ENCODE results near the gene PPFIA2.

The PPFIA2 gene

DNA sequence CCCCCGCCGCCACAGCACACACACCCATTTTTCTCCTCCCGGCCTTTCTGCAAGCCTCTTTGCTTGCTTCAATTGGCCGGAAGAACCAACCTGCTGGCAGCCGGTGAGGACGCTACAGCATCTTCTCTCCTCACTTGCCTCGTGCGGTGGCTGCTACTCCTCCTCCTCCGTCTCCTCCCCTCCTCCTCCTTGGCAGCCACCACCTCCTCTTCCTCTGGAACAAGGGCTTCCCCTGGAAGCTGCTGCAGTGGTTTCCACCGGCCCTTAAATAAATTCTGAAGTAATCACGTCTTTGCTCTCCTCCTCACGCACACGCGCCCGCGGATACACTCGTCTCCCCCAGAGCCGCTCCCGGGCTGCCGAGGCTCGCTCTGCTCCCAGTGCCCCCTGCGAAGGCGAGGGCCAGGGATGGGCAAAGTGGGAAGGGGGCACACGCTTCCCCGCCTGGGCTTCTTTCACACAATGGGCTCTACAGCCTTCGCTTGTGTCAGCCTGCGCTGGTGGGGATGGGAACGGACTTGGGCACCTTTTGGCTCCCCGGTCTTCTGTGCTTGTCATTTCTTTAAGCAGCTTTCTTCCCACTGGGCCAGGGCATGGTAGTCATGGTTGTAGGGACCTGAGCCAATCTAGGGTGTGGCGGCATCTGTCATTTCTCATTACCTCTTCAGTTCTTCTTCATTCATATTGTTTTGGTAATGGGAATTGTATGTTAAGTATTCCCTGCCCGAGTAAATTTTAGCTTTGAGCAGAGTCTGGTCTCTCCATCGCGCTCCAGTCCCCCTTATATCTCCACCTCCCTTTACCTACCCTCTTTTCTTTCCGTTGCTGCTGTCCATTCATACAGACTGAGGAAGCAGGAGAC, at the start of gene PPFIA2:
PPFIA2 (minus strand) TSS at position 161 of the 862 bp plus-strand sequence.
- DNase-seq = peak; percentile 57 to 59

GRCh38 chr12:81800298-81801148, 41.4 kb upstream of the PPFIA2 start:
- no peak for DNase-seq

DNA sequence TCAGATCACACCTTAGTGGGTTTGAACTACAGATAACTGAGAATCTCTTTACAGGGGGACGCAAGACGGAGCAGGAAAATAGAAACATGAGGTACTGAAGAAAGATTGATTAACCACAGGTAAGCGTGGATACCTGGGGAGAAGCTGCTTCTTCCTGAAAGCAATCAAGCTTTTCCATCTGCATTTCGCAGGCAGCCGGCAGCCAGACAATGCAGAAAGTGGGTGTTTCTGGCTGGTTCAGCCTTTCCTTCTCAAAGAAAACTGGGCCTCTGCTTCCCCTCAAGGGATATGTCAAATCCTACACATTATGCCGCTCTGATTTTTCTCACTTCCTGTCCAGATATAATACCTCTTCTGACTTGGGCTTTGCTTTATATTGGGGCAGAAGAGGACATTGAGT, 39.1 kb upstream of the PPFIA2 start:
- no peak for DNase-seq

GRCh38 chr12:81797100-81797499, 38.0 kb upstream of the PPFIA2 start:
- no peak for DNase-seq

GRCh38 chr12:81792666-81793065, 33.5 kb upstream of the PPFIA2 start:
- no peak for DNase-seq

- no peak for DNase-seq
These were observed 20.1 kb upstream of the PPFIA2 start for GRCh38 chr12:81779216-81779615.

DNA sequence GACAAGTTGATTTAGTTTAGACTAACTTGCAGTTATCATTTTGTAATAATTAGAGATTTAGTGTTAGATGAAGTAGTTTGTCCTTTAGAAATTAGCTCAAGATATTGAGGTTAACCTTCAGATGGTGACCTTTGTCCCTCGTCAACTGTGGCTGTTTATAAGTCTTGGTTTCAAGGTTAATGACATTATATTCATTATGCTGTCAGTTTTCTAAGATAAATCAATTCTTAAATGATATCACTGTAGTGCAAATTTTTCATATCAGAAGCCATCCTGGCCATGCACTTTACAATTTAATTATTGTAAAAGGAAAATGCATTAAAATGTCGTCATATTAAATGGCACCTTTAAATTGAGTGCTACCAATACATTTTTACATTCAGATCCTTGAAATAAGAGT, 19.6 kb upstream of the PPFIA2 start:
- no peak for DNase-seq

- peak; percentile 28 to 59 for DNase-seq
These were observed 545 bp downstream of the PPFIA2 start for GRCh38 chr12:81758421-81759189.

- peak in 1 of 2 donors; percentile 10 for DNase-seq
These were observed 1.3 kb downstream of the PPFIA2 start for GRCh38 chr12:81757731-81758365.

- DNase-seq = no peak
These were observed 29.4 kb downstream of the PPFIA2 start for GRCh38 chr12:81729781-81730180.

GRCh38 chr12:81727391-81727790, 31.8 kb downstream of the PPFIA2 start:
- DNase-seq = no peak

DNA sequence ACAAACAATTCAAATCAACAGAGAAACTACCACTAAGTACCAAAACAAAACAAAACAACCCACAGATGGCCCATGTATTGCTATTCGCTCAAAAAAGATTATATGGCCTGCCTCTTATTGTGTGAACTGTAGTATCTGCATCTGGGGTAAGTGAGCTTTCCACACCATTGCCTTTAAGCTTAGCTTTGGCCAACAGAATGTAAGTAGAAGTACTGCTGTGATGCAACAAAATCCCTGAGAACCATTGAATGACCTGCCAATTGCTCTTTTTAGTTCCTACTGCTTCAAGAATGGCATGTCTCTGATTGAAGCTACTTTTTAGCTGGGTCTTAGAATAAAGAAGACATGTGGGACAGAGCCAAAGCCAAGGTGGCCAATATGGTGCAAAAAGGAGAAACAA, 32.5 kb downstream of the PPFIA2 start:
- no peak for DNase-seq

- DNase-seq = no peak
These were observed 35.8 kb downstream of the PPFIA2 start for GRCh38 chr12:81723361-81723760.

DNA sequence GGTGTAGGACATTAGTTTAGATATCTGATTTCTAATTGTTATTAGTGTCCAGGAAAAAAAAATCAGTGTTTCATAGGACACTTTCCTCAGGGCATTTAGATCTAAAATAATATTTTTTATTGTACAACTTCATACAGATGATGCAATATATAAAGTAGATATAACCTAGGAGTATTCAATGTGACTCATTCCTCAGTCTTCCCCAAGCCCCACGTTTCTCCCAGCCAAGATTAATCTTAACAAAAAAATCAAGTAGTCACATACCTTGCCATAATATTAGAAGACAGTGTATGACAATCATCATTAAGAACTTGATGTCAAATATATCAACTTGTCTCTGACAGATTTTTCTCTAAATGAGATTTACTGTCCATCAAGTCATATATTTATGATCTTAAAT, 37.1 kb downstream of the PPFIA2 start:
- DNase-seq = no peak

GRCh38 chr12:81718616-81719015, 40.5 kb downstream of the PPFIA2 start:
- no peak for DNase-seq

DNA sequence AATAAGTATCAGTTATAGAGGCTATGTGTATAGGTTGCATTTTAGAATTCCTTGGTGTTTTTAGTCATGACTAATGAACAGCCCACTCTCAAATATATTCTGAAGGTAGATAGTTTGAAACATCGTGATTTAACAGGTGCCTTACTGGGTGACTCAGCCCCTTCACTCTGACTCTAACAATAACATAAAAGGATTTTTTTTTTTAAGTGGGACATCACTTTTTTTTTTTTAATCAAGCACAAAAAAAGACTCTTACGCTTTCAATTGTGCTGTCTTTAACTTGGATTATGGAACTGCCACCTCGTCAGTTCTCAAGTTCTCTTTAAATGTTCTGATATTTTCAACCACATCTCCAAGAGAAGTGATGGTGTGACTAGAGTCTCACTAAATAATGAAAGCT, 46.6 kb downstream of the PPFIA2 start:
- no peak for DNase-seq

DNA sequence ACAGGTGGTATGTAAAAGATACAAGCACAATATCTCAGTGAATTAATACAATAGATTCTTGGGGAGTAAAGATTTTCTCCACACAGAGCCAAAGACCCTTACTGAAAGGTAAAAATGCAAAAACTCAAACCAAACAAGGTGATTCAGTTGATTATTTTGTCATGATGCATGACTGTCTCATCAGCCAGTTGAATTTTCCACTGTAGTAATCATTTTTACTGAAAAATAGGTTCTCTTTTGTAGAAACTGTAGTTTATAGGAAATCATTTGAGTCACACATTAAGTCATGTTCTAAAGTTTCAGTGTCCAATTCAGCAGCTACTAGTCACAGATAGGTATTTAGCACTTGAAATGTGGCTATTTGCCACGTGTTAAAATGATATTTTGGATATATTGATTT, 53.6 kb downstream of the PPFIA2 start:
- no peak for DNase-seq

DNA sequence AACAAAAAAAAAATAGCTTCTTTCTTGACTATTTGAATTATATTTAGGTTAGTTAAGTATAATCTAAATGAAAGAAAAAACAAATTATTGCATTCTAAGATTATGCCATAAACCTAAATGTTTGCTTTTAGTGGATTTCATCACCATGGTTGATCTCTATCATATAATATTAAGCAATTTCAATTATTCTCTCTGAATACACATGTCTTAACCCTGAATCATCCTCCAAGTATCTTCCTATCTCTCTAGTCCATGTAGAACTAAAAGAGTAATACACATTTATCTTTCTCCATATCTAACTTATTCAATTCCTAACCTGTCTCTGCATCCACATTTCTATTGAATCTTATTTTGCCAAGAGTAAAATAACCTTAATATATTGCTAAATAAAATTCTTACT, 59.6 kb downstream of the PPFIA2 start:
- no peak for DNase-seq

DNA sequence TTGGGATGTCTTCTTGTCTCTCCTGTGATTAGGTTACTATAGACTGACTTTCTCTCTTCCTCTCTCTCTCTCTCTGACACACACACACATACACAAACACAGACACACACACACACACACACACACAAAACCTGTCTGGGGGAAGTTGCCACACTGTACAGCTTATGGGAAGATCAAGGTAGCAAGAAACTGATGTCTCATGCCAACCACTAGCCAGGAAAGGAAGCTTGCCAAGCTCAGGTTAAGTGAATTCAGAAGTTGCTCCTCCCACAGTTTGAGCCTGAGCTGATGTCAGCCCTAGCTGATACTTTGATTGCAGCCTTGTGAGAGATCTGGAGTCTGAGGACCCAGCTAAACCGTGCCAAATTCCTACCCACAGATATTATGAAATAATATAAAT, 67.1 kb downstream of the PPFIA2 start:
- DNase-seq = no peak

GRCh38 chr12:81683881-81684280, 75.3 kb downstream of the PPFIA2 start:
- DNase-seq = no peak

DNA sequence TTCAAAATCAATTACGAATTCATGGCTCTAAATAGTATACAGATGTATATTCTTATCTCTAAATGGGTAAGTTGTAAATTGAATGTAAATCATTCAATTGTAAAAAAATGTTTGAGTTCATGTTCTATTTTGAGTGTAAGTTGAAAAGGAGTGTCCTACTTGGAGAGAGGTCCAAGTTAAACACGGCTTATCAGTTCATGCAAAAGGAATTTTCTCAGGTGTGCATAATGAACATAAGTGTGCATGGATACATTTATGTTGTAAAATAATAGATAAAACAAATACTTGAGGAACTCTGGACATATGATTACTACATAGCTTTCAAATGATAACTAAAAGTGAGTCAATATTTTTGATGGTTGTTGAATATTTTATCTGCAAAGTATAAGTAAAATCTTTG, 79.5 kb downstream of the PPFIA2 start:
- no peak for DNase-seq

GRCh38 chr12:81670759-81671158, 88.4 kb downstream of the PPFIA2 start:
- no peak for DNase-seq

DNA sequence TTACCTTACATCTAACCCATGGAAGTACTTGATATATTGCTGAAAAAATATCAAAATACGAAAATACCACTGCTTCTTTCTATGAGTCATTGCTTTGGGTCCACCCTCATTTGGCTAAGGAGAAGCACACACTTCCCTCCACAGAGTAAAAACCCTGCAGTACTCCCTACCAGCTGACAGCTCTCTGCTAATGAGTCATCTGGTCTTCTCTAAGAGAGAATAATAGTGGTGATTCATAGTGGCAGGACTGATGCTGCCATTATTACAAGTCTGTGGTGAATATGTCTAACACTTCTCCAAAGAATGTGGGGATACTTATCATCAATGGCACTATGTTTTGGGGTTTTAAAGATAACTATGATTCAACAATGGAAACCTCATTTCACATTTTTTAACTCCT, 90.7 kb downstream of the PPFIA2 start:
- peak in 1 of 2 donors; percentile 22 for DNase-seq
